HCT116 (cell line): ENCODE results near the gene TFAP2B. TPM values are rescaled to one million over a fixed set of nuclear protein-coding genes. Genes with fewer than 3 reads are reported as not detected.

Experiments
- ATAC-seq: fragments of 200-7000 bp; cut with Tn5 transposase; 2 replicates; pipeline ENCODE4 v1.9.1; 2020; ENCODE audit warnings: mild to moderate bottlenecking, moderate library complexity
- BruUV-seq: library from RNA; stranded (reverse); fragments of 400-500 nt; replicated peaks from 2 replicates; lab custom pipeline; 2021; lab: Mats Ljungman, UMichigan
- CTCF ChIA-PET: fragments of 300-600 bp; sonication (Branson Sonifier 250); formaldehyde crosslinking; loops from one replicate; lab custom pipeline; 2021; ENCODE audit warnings: antibody characterized with exemption; lab: Charles Lee
- POLR2A ChIA-PET: fragments of 300-600, 350-600 bp; sonication (Branson Sonifier 250); formaldehyde crosslinking; loops from one replicate; lab custom pipeline; 2021; ENCODE audit warnings: antibody characterized with exemption; lab: Charles Lee
- RAD21 ChIA-PET, 2 experiments: fragments of 300-600 bp; sonication (Branson Sonifier 250); formaldehyde crosslinking; loops; one replicate each; lab custom pipeline; 2023; ENCODE audit warnings: low total read pairs in 2 of 2; ENCODE audit not compliant: uncharacterized antibody in 2 of 2, unreplicated experiment in 2 of 2, low non-redundant PET in 1 of 2; lab: Charles Lee
- DNase-seq: peaks from one replicate; pipeline ENCODE4 v3.0.0-alpha.2; 2010; ENCODE audit warnings: low read depth, low spot score
- H2AFZ ChIP-seq: fragments of 200-600 bp; shearing (Covaris generic), sonication (generic); 2 replicates; pipeline ENCODE4 v1.6.1; 2017; ENCODE audit warnings: low read depth, mixed run types, mixed read lengths, antibody characterized with exemption, low read length; ENCODE audit not compliant: poor library complexity, severe bottlenecking
- H3K27ac ChIP-seq: 2 replicates; pipeline ENCODE4 v1.5.1; 2012; ENCODE audit warnings: low read depth, low read length
- H3K27me3 ChIP-seq: fragments of 200-600 bp; sonication (generic); 2 replicates; pipeline ENCODE4 v1.6.1; 2016; ENCODE audit warnings: mixed run types, low read length, mixed read lengths; ENCODE audit not compliant: insufficient read depth
- H3K36me3 ChIP-seq, 2 experiments: fragments of 200-500 bp in 1 of 2; fragments of 200-600 bp in 1 of 2; sonication (Bioruptor generic) in 1 of 2; sonication (generic) in 1 of 2; 2 replicates each; pipeline versions ENCODE4 v1.5.1 to v1.6.1; 2014 to 2016; ENCODE audit warnings: low read length in 2 of 2, inconsistent platforms in 1 of 2, mixed read lengths in 1 of 2, mixed run types in 1 of 2; ENCODE audit not compliant: insufficient read depth in 2 of 2, control insufficient read depth in 1 of 2
- H3K4me1 ChIP-seq, 2 experiments: fragments of 200-600 bp in 1 of 2; sonication (generic) in 1 of 2; 2 replicates each; pipeline versions ENCODE4 v1.5.1 to v1.6.1; 2012 to 2017; ENCODE audit warnings: low read length in 2 of 2, inconsistent platforms in 1 of 2, mild to moderate bottlenecking in 1 of 2, mixed read lengths in 1 of 2, mixed run types in 1 of 2, moderate library complexity in 1 of 2; ENCODE audit not compliant: insufficient read depth in 2 of 2, control insufficient read depth in 1 of 2
- H3K4me2 ChIP-seq: fragments of 200-600 bp; sonication (generic); 2 replicates; pipeline ENCODE4 v1.6.1; 2017; ENCODE audit warnings: mixed run types, low read length, mixed read lengths
- H3K4me3 ChIP-seq, 2 experiments: fragments of 200-600 bp in 1 of 2; sonication (generic) in 1 of 2; replicated peaks in 1 of 2; 2 replicates each; pipeline ENCODE4 v1.5.1; 2011 to 2016; ENCODE audit warnings: low read length in 2 of 2, control low read depth in 1 of 2, low read depth in 1 of 2, mild to moderate bottlenecking in 1 of 2, mixed read lengths in 1 of 2, mixed run types in 1 of 2
- H3K79me2 ChIP-seq: fragments of 200-600 bp; sonication (generic); 2 replicates; pipeline ENCODE4 v1.6.1; 2017; ENCODE audit warnings: mild to moderate bottlenecking, mixed run types, low read length, moderate library complexity, mixed read lengths; ENCODE audit not compliant: insufficient read depth
- H3K9ac ChIP-seq: fragments of 200-600 bp; sonication (generic); 2 replicates; pipeline ENCODE4 v1.6.1; 2016; ENCODE audit warnings: low read length, mixed read lengths
- H3K9me2 ChIP-seq: fragments of 200-600 bp; sonication (generic), shearing (Covaris generic); 2 replicates; pipeline ENCODE4 v1.6.1; 2017; ENCODE audit warnings: mixed run types, mild to moderate bottlenecking, moderate library complexity; ENCODE audit not compliant: insufficient read depth
- H3K9me3 ChIP-seq, 2 experiments: fragments of 200-500 bp in 1 of 2; fragments of 200-600 bp in 1 of 2; sonication (Bioruptor generic) in 1 of 2; sonication (generic) in 1 of 2; 2 replicates each; pipeline ENCODE4 v1.6.1; 2014 to 2017; ENCODE audit warnings: low read length in 2 of 2, mixed read lengths in 2 of 2, inconsistent platforms in 1 of 2, low read depth in 1 of 2, mild to moderate bottlenecking in 1 of 2, mixed run types in 1 of 2, moderate library complexity in 1 of 2; ENCODE audit not compliant: control insufficient read depth in 1 of 2, insufficient read depth in 1 of 2
- H4K20me1 ChIP-seq: fragments of 200-600 bp; sonication (generic), shearing (Covaris generic); 2 replicates; pipeline ENCODE4 v1.6.1; 2017; ENCODE audit warnings: mixed run types, mild to moderate bottlenecking, moderate library complexity; ENCODE audit not compliant: insufficient read depth
- ATF3 ChIP-seq: IDR thresholded peaks from 2 replicates; pipeline ENCODE4 v1.6.1; 2012
- CBX3 ChIP-seq: IDR thresholded peaks from 2 replicates; pipeline ENCODE4 v1.6.1; 2012; ENCODE audit warnings: low read depth
- EZH2phosphoT487 ChIP-seq: fragments of 200-600 bp; IDR thresholded peaks from 2 replicates; pipeline ENCODE4 v1.6.1; 2018; ENCODE audit warnings: antibody characterized with exemption, borderline replicate concordance
- POLR2A ChIP-seq: IDR thresholded peaks from 2 replicates; pipeline ENCODE4 v1.7.0; 2011; ENCODE audit warnings: borderline replicate concordance; ENCODE audit not compliant: insufficient read depth, insufficient read length; ENCODE audit errors: extremely low read depth
- SIN3A ChIP-seq: IDR thresholded peaks from 2 replicates; pipeline ENCODE4 v1.6.1; 2012; ENCODE audit warnings: low read depth
- TCF7L2 ChIP-seq: IDR thresholded peaks from 2 replicates; pipeline ENCODE4 v1.7.0; 2011; ENCODE audit warnings: borderline replicate concordance, inconsistent platforms; ENCODE audit not compliant: insufficient read depth, insufficient read length; ENCODE audit errors: extremely low read depth
- YY1 ChIP-seq: IDR thresholded peaks from 2 replicates; pipeline ENCODE4 v1.6.1; 2011; ENCODE audit warnings: low read length, low read depth, moderate library complexity, mild to moderate bottlenecking; ENCODE audit not compliant: insufficient replicate concordance; ENCODE audit errors: extremely low read depth
- intact Hi-C: fragments of 100-400 bp; cut with micrococcal nuclease; formaldehyde crosslinking; loops from 2 replicates; pipeline ENCODE4 v1.10.0; 2022
- total RNA-seq: library from RNA; stranded (reverse); gene quantifications from one replicate; pipeline ENCODE4 v1.2.1, GENCODE V29; 2021; ENCODE audit not compliant: unreplicated experiment
- TF ChIP-seq, protein P1 (sequence below): IDR thresholded peaks from 2 replicates; pipeline ENCODE4 v1.6.1; 2011; ENCODE audit warnings: mild to moderate bottlenecking, low read length, moderate library complexity; ENCODE audit not compliant: insufficient replicate concordance; ENCODE audit errors: extremely low read depth

The TFAP2B gene
- total RNA-seq, 1 experiment from 2014 or later = not detected

GRCh38 chr6:50826803-50827202 lies 8.1 kb downstream of the TFAP2B start:
- RAD21 ChIA-PET = no interaction called here
- Histone ChIP-seq H3K27ac (no peak overlapping the region), H3K9ac (no peak overlapping the region), H3K79me2 (no peaks in the 10 kb centered on the region), H3K4me2 (no peak overlapping the region), H3K4me3 (no peak overlapping the region), H4K20me1 (no peaks in the 10 kb centered on the region), H3K36me3 (no peaks in the 10 kb centered on the region), H3K9me2 (no peaks in the 10 kb centered on the region), H3K4me1 (no peaks in the 10 kb centered on the region), H3K27me3 (no peaks in the 10 kb centered on the region), H3K9me3 (peaks cover 0 to 3% of the 10 kb centered on the region in 2 experiments; a peak in 1 of 4 replicates), H2AFZ (no peak overlapping the region)
- POLR2A ChIA-PET = no interaction called here
- ATAC-seq (no peak), DNase-seq (no peak)
- intact Hi-C loops = no loop called here
- TF ChIP-seq TCF7L2 = no peak
- no peak for TF ChIP-seq ATF3
- no peak for TF ChIP-seq YY1
- TF ChIP-seq EZH2phosphoT487 = no peak
- TF ChIP-seq CBX3 = no peak
- no peak for TF ChIP-seq SIN3A
- no peak for TF ChIP-seq POLR2A
- TF ChIP-seq, protein P1, sequence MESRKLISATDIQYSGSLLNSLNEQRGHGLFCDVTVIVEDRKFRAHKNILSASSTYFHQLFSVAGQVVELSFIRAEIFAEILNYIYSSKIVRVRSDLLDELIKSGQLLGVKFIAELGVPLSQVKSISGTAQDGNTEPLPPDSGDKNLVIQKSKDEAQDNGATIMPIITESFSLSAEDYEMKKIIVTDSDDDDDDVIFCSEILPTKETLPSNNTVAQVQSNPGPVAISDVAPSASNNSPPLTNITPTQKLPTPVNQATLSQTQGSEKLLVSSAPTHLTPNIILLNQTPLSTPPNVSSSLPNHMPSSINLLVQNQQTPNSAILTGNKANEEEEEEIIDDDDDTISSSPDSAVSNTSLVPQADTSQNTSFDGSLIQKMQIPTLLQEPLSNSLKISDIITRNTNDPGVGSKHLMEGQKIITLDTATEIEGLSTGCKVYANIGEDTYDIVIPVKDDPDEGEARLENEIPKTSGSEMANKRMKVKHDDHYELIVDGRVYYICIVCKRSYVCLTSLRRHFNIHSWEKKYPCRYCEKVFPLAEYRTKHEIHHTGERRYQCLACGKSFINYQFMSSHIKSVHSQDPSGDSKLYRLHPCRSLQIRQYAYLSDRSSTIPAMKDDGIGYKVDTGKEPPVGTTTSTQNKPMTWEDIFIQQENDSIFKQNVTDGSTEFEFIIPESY = no peak
- CTCF ChIA-PET = no interaction called here
- BruUV-seq = no TSS peak
